ES-I3 (cell line): ENCODE measurements around the gene ART3.

Experiments
- H3K36me3 ChIP-seq: 2 replicates; pipeline ENCODE4 v1.6.1; 2013; ENCODE audit warnings: mild to moderate bottlenecking, low read length, control low read depth, moderate library complexity; ENCODE audit not compliant: insufficient read depth
- H3K4me1 ChIP-seq: 2 replicates; pipeline ENCODE4 v1.6.1; 2013; ENCODE audit warnings: mild to moderate bottlenecking, control low read depth, low read length; ENCODE audit not compliant: insufficient read depth
- H3K9ac ChIP-seq: 2 replicates; pipeline ENCODE4 v1.6.1; 2013; ENCODE audit warnings: low read depth, mild to moderate bottlenecking, low read length, moderate library complexity
- H3K9me3 ChIP-seq: 2 replicates; pipeline ENCODE4 v1.6.1; 2013; ENCODE audit warnings: mild to moderate bottlenecking, low read length, moderate library complexity; ENCODE audit not compliant: control insufficient read depth, insufficient read depth

ART3 gene

DNA sequence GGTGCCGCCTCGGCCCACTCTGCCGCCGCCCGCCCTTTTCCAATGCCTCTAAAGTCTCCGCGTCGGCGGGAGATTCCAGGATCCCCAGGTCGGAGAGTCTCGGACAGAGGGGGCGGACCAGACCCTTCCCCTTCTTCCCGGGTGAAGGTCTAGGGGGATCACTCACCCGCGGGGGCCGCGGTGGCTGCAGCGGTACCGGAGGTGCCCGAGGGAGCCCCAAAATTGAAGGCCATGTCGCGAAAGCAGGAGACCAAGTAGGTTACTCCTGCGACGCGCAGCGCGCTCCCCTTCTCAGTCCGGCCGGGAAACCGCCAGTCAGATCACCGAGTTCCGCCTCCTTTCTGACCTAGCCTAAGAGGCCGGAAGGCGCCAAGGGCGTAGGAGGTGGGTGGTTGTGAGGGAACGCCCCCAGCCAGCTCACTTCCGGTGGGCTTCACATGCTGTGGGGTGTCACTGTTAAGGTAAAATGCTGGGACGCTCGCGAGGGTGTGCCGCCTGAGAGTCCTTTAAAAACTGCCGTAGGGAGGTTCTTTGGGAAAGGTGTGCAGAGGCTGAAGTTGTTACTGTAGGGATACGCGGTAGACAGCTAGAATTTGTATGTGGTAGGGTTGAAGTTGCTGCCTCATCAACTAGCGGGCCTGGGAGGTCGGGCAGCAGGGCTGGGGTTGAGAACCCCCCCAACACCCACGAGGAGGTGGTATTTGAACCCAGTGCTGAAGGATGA, 73.8 kb downstream of the ART3 start, which contains the start of gene NUP54:
Gene NUP54 (minus strand): TSS at position 256 of the 724 bp plus-strand sequence. CDS start 23 bp downstream, at position 233.
- H3K4me1 ChIP-seq = no peaks in the 10 kb centered on the region
- no peaks in the 10 kb centered on the region for H3K9me3 ChIP-seq
- peak within 1 kb of the TSS; percentile 89 for H3K9ac ChIP-seq
- peaks cover 2% of the 10 kb centered on the region; the same call in 1 of the 2 replicates for H3K36me3 ChIP-seq

DNA sequence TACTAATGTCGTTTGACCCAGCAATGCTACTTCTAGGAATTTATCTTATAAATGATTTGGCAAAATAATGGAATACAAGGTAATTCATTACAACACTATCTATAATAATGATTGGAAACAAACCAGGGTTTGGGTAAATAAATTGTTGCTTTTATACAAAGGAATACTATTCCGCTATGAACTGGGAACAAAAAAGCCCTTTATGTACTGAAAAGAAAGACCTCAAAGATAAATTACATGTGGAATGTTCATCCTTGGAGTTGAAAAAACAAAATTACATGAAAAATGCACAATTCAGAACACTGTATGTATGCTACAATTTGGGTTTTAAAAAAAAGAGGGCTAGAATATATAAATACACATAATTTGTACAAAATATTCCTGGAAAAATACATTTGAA, 78.8 kb downstream of the ART3 start:
- no peaks in the 10 kb centered on the region for H3K9me3 ChIP-seq
- no peaks in the 10 kb centered on the region for H3K4me1 ChIP-seq
- H3K36me3 ChIP-seq = no peaks in the 10 kb centered on the region
- H3K9ac ChIP-seq = no peak overlapping the region

DNA sequence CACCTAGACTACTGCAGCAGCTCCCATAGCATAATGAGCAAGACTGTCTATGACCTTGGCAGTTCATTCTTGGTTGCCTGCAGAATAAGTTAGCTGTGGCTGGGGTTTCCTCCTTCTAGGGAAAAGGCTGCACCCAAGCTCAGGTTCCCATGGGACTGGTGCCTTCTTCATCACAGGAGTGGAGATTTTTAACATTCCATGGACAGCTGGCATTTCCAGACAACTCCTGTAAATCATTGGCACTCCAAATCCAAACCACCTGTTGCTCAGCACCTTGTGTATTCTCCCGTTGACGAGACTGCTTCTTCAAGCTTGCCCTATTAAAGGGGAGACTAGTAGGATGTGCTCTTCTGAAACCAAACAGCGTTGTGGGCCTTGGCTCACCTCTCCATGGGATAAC, 81.5 kb downstream of the ART3 start:
- H3K4me1 ChIP-seq = no peaks in the 10 kb centered on the region
- H3K9ac ChIP-seq = no peak overlapping the region
- no peaks in the 10 kb centered on the region for H3K9me3 ChIP-seq
- no peaks in the 10 kb centered on the region for H3K36me3 ChIP-seq

DNA sequence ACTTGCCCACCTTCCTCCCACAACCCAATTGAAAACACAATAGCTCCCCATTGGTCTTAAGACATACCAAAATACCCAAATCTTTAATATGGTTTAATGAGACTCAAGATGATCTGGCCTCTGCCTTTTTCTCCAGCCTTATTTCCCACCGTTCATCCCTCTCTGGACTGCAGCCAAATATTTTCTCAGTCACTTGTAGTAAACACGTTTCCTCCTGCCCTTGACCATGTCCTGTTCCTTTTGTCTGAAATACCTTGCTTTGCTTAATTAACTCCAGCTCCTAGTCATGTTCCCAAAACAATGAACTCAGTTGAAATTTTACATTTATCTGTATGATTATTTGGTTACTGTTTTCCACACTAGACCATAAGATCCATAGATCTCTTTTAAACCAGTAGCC, 82.1 kb downstream of the ART3 start:
- Histone ChIP-seq H3K9ac (no peak overlapping the region), H3K36me3 (no peaks in the 10 kb centered on the region), H3K4me1 (no peaks in the 10 kb centered on the region), H3K9me3 (no peaks in the 10 kb centered on the region)

DNA sequence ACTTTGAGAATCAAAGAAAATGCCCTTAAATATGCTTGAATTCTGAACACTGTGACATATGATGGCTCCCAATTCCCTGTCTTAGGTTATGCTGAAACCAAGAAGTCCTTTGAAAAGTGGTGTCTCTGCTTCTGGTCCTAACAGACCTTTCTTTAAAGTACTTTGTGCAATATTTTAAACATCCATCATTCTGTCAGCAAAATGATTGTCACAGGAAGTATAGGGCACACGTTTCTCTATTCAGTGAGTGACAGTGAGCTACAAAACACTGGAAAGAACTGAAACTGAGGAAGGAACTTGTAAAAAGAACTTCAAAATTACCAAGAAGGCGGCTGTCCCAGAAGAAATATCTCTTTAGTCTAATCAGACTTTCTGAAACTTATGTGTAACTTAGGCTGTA, 85.8 kb downstream of the ART3 start:
- H3K4me1 ChIP-seq = no peaks in the 10 kb centered on the region
- no peaks in the 10 kb centered on the region for H3K36me3 ChIP-seq
- no peak overlapping the region for H3K9ac ChIP-seq
- H3K9me3 ChIP-seq = no peaks in the 10 kb centered on the region
